Retinal pigment epithelial cell (primary cell): Measurements from ENCODE around the gene ADAT2.
"Not testable (repeated sequence)": the region's sequence is repeated elsewhere in the genome, so short reads cannot be mapped to it uniquely, and the experiment has no call there.

Experiments
- DNase-seq: peaks from one replicate; pipeline ENCODE4 v3.0.0-alpha.2; 2010; ENCODE audit warnings: low read depth
- H3K4me3 ChIP-seq: 2 replicates; pipeline ENCODE4 v1.5.1; 2011; ENCODE audit warnings: mild to moderate bottlenecking, low read length, control low read depth, moderate library complexity
- TF ChIP-seq, protein P1 (sequence below): conservative IDR thresholded peaks from 2 replicates; pipeline ENCODE4 v1.5.1; 2011; ENCODE audit warnings: low read depth, low read length, control low read depth, inconsistent platforms

Gene ADAT2

GRCh38 chr6:143482593-143482992 is 32.1 kb upstream of the ADAT2 start:
- TF ChIP-seq, protein P1, sequence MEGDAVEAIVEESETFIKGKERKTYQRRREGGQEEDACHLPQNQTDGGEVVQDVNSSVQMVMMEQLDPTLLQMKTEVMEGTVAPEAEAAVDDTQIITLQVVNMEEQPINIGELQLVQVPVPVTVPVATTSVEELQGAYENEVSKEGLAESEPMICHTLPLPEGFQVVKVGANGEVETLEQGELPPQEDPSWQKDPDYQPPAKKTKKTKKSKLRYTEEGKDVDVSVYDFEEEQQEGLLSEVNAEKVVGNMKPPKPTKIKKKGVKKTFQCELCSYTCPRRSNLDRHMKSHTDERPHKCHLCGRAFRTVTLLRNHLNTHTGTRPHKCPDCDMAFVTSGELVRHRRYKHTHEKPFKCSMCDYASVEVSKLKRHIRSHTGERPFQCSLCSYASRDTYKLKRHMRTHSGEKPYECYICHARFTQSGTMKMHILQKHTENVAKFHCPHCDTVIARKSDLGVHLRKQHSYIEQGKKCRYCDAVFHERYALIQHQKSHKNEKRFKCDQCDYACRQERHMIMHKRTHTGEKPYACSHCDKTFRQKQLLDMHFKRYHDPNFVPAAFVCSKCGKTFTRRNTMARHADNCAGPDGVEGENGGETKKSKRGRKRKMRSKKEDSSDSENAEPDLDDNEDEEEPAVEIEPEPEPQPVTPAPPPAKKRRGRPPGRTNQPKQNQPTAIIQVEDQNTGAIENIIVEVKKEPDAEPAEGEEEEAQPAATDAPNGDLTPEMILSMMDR = no peak
- DNase-seq = no peak
- H3K4me3 ChIP-seq = no peak overlapping the region

GRCh38 chr6:143478479-143479062 is 28.1 kb upstream of the ADAT2 start:
- no peak for DNase-seq
- H3K4me3 ChIP-seq = no peak overlapping the region
- TF ChIP-seq, protein P1 = no peak

- no peak overlapping the region for H3K4me3 ChIP-seq
- TF ChIP-seq, protein P1 = no peak
- DNase-seq = no peak
Measured at GRCh38 chr6:143476545-143476944, 26.1 kb upstream of the ADAT2 start.

- TF ChIP-seq, protein P1 = no peak
- no peak for DNase-seq
- H3K4me3 ChIP-seq = no peak overlapping the region
Measured at GRCh38 chr6:143471822-143472221, 21.3 kb upstream of the ADAT2 start.

- not testable (repeated sequence) for H3K4me3 ChIP-seq, DNase-seq
Measured at GRCh38 chr6:143468823-143469222, 18.3 kb upstream of the ADAT2 start.

DNA sequence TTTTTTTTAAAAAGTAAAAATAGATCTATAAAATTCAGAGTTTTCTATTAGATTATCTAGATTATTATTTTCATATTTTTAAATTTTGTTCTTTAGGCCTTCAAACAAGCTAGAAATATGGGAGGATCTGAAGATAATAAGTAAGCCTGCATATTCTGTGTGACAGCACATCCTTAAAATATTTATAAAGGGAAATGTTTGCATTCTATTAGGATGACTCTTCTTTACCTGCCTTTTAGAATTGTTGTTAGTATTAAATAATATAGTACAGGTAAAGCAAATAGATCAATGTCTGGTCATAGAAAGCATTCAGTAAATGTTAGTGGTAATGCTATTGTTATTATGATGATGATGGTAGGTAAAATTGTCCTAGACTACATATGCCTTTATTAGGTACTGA is 17.5 kb upstream of the ADAT2 start:
- H3K4me3 ChIP-seq = no peak overlapping the region
- DNase-seq = no peak
- TF ChIP-seq, protein P1 = no peak

- DNase-seq = no peak
- no peak overlapping the region for H3K4me3 ChIP-seq
- TF ChIP-seq, protein P1 = no peak
Measured at GRCh38 chr6:143465546-143465945, 15.1 kb upstream of the ADAT2 start.
